Renal pelvis (tissue), 4 donors: ENCODE measurements around the gene XPO5. TPM values are rescaled to one million over a fixed set of nuclear protein-coding genes. Genes with fewer than 3 reads are reported as not detected.
"Not testable (repeated sequence)": the region's sequence is repeated elsewhere in the genome, so short reads cannot be mapped to it uniquely, and the experiment has no call there.

Source experiments
- DNase-seq: peaks from one replicate; pipeline ENCODE4 v3.0.0-alpha.2; 2013
- polyA plus RNA-seq, 3 donors: library from polyadenylated mRNA; unstranded; fragments of 120-200 nt; gene quantifications; one replicate each; pipeline ENCODE4 v1.2.1, GENCODE V29; 2013; ENCODE audit not compliant: insufficient read length in 3 of 3

Gene XPO5
- polyA plus RNA-seq, 3 donors: 44.3 to 65.3 (median 60.6) TPM

- DNase-seq: no peak
Observed at GRCh38 chr6:43600595-43600994, 24.8 kb upstream of the XPO5 start.

GRCh38 chr6:43593938-43594337 is 18.1 kb upstream of the XPO5 start:
- DNase-seq: no peak

GRCh38 chr6:43589564-43589963 is 13.7 kb upstream of the XPO5 start:
- DNase-seq: not testable (repeated sequence)

- no peak for DNase-seq
Observed at GRCh38 chr6:43588194-43588593, 12.4 kb upstream of the XPO5 start.

GRCh38 chr6:43584892-43585570 is 9.2 kb upstream of the XPO5 start:
- no peak for DNase-seq

- DNase-seq: no peak
Observed at GRCh38 chr6:43582911-43583310, 7.1 kb upstream of the XPO5 start.

GRCh38 chr6:43579171-43579570 is 3.3 kb upstream of the XPO5 start:
- DNase-seq: peak; percentile 1

GRCh38 chr6:43578748-43579147 is 2.9 kb upstream of the XPO5 start:
- DNase-seq: no peak

GRCh38 chr6:43575105-43575771 is 600 bp downstream of the XPO5 start:
- peak; percentile 45 for DNase-seq

GRCh38 chr6:43572015-43572414 is 3.8 kb downstream of the XPO5 start:
- no peak for DNase-seq

GRCh38 chr6:43570876-43571441 is 4.9 kb downstream of the XPO5 start:
- no peak for DNase-seq

- DNase-seq: no peak
Observed at GRCh38 chr6:43559328-43559727, 16.5 kb downstream of the XPO5 start.

- DNase-seq: not testable (repeated sequence)
Observed at GRCh38 chr6:43557620-43558019, 18.2 kb downstream of the XPO5 start.

- DNase-seq: no peak
Observed at GRCh38 chr6:43547222-43547621, 28.6 kb downstream of the XPO5 start.

- DNase-seq: no peak
Observed at GRCh38 chr6:43544461-43544860, 31.4 kb downstream of the XPO5 start.

GRCh38 chr6:43541774-43542471 is 33.9 kb downstream of the XPO5 start:
- no peak for DNase-seq

GRCh38 chr6:43540507-43540906 is 35.3 kb downstream of the XPO5 start:
- DNase-seq: no peak

- not testable (repeated sequence) for DNase-seq
Observed at GRCh38 chr6:43539409-43539808, 36.4 kb downstream of the XPO5 start.

- DNase-seq: not testable (repeated sequence)
Observed at GRCh38 chr6:43538986-43539385, 36.9 kb downstream of the XPO5 start.

- no peak for DNase-seq
Observed at GRCh38 chr6:43532201-43532600, 43.6 kb downstream of the XPO5 start.

- DNase-seq: no peak
Observed at GRCh38 chr6:43524483-43524961, 51.3 kb downstream of the XPO5 start.

GRCh38 chr6:43523284-43523683 is 52.6 kb downstream of the XPO5 start:
- DNase-seq: no peak
